DMS53 treated with DMSO at 0.1 percent for 48 hours (cell line): Measurements from ENCODE around the gene PABPC1L2B.
"Not testable (repeated sequence)": the region's sequence is repeated elsewhere in the genome, so short reads cannot be mapped to it uniquely, and the experiment has no call there.

Experiments
- DNase-seq: peaks from one replicate; lab custom pipeline; 2025; ENCODE audit not compliant: unreplicated experiment; lab: John Stamatoyannopoulos, UW

PABPC1L2B gene

DNA sequence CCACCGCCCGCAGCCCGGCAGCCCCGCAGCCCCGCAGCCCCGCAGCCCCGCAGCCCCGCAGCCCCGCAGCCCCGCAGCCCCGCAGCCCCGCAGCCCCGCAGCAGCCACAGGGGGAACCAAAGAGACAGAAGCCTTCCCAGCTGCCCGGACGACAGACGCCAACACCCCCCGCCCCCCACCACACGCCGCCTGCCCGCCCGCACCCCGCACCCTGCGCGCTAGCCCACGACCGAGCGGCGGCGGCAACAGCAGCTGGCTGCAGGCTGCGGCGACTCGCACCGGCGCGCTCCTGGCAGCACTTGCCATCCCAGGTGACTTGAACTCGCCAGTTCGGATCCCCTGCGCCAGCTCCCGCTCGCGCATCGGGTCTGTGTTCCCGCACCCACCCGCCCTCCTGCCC, at the start of gene PABPC1L2B:
Gene PABPC1L2B (plus strand): TSS at position 207 of the 400 bp plus-strand sequence. CDS start 704 bp downstream, outside the sequence.
- not testable (repeated sequence) for DNase-seq

DNA sequence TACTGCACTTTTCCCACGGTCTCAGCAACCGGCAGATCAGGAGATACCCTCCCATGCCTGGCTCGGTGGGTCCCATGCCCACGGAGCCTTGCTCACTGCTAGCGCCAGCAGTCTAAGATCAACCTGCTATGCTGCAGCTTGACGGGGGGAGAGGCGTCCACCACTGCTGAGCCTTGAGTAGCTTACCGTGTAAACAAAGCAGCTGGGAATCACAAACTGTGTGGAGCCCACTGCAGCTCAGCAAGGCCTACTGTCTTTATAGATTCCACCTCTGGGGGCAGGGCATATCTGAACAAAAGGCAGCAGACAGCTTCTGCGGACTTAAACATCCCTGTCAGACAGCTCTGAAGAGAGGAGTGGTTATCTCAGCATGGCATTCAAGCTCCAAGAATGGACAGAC, 42.8 kb upstream of the PABPC1L2B start:
- DNase-seq, result not testable (repeated sequence)

DNA sequence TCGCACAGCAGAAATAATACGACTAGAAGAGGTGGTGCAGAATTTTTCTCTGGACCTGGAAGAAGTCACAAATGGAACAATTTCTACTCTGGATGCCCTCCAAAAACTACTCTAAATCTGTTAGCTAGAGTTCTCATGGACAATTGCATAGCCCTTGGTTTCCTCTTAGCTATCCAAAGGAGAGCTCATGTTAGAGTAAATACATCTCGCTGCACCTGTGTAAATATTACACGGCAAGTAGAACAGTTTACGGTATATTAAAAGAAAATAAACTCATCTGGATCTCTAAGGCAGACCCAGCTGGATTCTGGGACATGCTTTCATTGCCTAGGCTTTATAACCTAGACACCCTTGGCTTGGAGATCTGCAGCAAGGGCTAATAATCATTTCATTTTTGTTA, 30.9 kb upstream of the PABPC1L2B start:
- not testable (repeated sequence) for DNase-seq

DNA sequence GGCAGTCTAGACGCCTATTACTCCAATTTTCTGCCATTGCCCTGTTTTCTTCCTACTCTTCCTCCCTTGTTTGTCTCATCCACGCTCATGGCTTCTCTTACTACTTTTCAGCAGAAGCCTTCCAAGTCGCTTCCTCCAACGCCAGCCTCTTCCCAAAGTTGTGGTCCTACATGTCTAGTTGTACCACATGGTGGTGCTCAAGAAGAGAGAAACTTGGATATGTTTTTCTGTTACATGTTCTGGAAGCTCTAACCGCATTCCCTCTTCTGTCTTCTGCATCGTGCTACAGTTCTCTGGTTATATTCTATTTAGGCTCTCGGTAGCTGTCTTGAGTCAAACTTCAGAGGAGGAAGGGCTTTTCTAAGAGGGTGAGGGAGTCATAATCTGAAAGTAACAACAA, 27.9 kb upstream of the PABPC1L2B start:
- DNase-seq, result not testable (repeated sequence)

DNA sequence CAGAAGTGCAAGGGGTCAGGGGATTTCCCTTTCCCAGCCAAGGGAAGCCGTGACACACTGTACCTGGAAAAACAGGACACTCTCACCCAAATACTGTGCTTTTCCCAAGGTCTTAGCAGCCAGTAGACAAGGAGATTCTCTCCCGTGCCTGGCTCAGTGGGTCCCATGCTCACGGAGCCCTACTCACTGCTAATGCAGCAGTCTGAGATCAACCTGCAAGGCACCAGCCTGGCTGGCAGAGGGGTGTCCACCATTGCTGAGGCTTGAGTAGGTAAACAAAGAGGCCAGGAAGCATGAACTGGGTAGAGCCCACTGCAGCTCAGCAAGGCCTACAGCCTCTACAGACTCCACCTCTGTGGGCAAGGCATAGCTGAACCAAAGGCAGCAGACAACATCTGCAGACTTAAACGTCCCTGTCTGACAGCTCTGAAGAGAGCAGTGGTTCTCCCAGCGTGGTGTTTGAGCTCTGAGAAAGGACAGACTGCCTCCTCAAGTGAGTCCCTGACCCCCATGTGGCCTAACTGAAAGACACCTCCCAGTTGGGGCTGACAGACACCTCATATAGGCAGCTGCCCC, 21.8 kb upstream of the PABPC1L2B start:
- not testable (repeated sequence) for DNase-seq

DNA sequence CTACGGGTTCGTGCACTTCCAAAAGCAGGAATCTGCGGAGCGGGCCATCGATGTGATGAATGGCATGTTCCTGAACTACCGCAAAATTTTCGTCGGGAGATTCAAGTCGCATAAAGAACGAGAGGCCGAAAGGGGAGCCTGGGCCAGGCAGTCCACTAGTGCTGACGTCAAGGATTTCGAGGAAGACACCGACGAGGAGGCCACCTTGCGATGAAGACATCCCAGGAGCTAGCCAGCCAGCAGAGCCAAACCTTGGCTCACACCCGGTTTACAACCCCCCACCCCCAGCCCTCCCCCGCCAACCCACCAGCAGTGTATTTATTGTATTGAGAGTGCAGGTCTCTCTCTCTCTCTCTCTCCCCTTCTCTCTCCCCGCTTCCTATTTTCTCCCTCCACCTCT, 1.3 kb downstream of the PABPC1L2B start:
- not testable (repeated sequence) for DNase-seq

DNA sequence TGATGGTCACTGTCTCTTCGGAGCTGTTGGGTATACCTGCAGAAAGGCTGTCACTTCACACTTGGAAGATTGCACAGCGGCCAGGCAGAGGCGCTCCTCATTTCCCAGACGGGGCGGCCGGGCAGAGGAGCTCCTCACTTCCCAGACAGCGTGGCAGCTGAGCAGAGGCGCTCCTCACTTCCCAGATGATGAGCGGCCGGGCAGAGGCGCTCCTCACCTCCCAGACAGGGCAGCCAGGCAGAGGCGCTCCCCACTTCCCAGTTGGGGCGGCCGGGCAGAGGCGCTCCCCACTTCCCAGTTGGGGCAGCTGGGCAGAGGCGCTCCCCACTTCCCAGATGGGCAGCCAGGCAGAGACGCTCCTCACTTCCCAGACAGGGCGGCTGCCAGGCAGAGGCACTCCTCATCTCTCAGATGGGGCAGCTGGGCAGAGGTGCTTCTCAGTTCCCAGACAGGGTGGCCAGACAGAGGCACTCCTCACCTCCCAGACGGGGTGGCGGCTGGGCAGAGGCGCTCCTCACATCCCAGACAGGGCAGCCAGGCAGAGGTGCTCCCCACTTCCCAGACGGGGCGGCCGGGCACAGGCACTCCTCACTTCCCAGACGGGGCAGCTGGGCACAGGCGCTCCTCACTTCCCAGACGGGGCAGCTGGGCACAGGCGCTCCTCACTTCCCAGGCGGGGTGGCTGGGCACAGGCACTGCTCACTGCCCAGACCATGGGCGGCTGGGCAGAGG, 18.8 kb downstream of the PABPC1L2B start:
- no peak for DNase-seq

DNA sequence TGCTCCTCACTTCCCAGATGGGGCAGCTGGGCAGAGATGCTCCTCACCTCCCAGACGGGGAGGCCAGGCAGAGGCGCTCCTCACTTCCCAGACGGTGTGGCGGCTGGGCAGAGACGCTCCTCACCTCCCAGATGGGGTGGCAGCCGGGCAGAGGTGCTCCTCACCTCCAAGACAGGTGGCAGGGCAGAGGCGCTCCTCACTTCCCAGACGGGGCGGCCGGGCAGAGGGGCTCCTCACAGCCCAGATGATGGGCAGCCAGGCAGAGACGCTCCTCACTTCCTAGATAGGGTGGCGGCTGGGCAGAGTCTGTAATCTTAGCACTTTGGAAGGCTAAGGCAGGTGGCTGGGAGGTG, 19.3 kb downstream of the PABPC1L2B start:
- DNase-seq, result not testable (repeated sequence)

DNA sequence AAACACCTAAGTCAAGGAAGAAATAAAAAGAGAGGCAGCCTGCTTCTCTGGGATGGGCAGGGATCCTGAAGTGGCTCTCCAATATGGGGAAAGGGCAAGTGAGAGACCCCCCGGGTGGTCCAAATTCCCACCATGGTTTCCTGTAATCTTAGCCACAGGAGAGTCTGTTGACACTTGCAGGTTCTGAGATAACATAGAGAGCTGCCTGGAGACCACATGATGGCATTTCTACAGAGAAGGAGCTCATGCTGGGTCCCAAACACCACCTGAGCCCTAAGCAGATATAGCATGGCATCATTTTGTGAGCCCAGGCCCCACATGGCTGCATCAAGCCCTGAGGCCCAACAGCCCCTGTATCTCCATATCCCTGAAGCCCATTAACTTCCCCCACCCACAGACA, 26.1 kb downstream of the PABPC1L2B start:
- DNase-seq, result no peak
